Ovary (tissue), 3 donors: ENCODE data around the gene LARGE1.

ENCODE experiments used
- EP300 ChIP-seq: sonication (generic); formaldehyde crosslinking; IDR thresholded peaks from one replicate; pipeline ENCODE4 v1.6.1; 2017; ENCODE audit warnings: antibody characterized with exemption
- TF ChIP-seq, protein P1 (sequence below), 3 donors: fragments of 450-650 bp in 2 of 3; fragments of 200-600 bp in 1 of 3; IDR thresholded peaks; one replicate each; pipeline versions ENCODE4 v1.5.1 to v1.8.0; 2016 to 2022; ENCODE audit warnings: antibody characterized with exemption in 3 of 3, mild to moderate bottlenecking in 1 of 3
- donor health status: DM: no; HTN: no; CAD: no.

- no peak for TF ChIP-seq EP300
- TF ChIP-seq, protein P1, sequence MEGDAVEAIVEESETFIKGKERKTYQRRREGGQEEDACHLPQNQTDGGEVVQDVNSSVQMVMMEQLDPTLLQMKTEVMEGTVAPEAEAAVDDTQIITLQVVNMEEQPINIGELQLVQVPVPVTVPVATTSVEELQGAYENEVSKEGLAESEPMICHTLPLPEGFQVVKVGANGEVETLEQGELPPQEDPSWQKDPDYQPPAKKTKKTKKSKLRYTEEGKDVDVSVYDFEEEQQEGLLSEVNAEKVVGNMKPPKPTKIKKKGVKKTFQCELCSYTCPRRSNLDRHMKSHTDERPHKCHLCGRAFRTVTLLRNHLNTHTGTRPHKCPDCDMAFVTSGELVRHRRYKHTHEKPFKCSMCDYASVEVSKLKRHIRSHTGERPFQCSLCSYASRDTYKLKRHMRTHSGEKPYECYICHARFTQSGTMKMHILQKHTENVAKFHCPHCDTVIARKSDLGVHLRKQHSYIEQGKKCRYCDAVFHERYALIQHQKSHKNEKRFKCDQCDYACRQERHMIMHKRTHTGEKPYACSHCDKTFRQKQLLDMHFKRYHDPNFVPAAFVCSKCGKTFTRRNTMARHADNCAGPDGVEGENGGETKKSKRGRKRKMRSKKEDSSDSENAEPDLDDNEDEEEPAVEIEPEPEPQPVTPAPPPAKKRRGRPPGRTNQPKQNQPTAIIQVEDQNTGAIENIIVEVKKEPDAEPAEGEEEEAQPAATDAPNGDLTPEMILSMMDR (IDR thresholded peaks at IDR 0.05), result no peak
Observed at GRCh38 chr22:33746501-33746928, 173.8 kb downstream of the LARGE1 start.
